ENCODE data around the gene DGAT2.

GRCh38 chr11:75800728-75801361 is 32.3 kb downstream of the DGAT2 start:
- TF ChIP-seq CTCF (IDR thresholded peaks at IDR 0.05) = no peak
- no peak for TF ChIP-seq ZFX (IDR thresholded peaks at IDR 0.05; ENCODE audit: borderline replicate concordance)
